ENCODE data around the gene TNNT2.

TNNT2 gene

GRCh38 chr1:201354901-201355295, 22.6 kb downstream of the TNNT2 start:
- DNase-seq: no peak

GRCh38 chr1:201354151-201354900, 23.2 kb downstream of the TNNT2 start:
- no peak for DNase-seq

GRCh38 chr1:201353186-201353940, 24.1 kb downstream of the TNNT2 start:
- DNase-seq: no peak

- no peak for DNase-seq
These were observed 25.9 kb downstream of the TNNT2 start for GRCh38 chr1:201351617-201352016.

GRCh38 chr1:201350884-201351283, 26.6 kb downstream of the TNNT2 start:
- DNase-seq: no peak

- no peak for DNase-seq
These were observed 27.1 kb downstream of the TNNT2 start for GRCh38 chr1:201350361-201350725.

GRCh38 chr1:201349092-201349491, 28.4 kb downstream of the TNNT2 start:
- DNase-seq: no peak

- DNase-seq: no peak
These were observed 29.3 kb downstream of the TNNT2 start for GRCh38 chr1:201348211-201348566.

GRCh38 chr1:201347498-201348210, 29.8 kb downstream of the TNNT2 start:
- DNase-seq: no peak

GRCh38 chr1:201346987-201347386, 30.5 kb downstream of the TNNT2 start:
- DNase-seq: no peak

GRCh38 chr1:201346337-201346939, 31.0 kb downstream of the TNNT2 start:
- no peak for DNase-seq

- no peak for DNase-seq
These were observed 32.5 kb downstream of the TNNT2 start for GRCh38 chr1:201345081-201345355.

GRCh38 chr1:201344206-201345080, 33.0 kb downstream of the TNNT2 start:
- DNase-seq: no peak

- DNase-seq: no peak
These were observed 36.1 kb downstream of the TNNT2 start for GRCh38 chr1:201341377-201341776.

- no peak for DNase-seq
These were observed 40.6 kb downstream of the TNNT2 start for GRCh38 chr1:201336711-201337450.

GRCh38 chr1:201335901-201336300, 41.6 kb downstream of the TNNT2 start:
- no peak for DNase-seq

GRCh38 chr1:201335174-201335870, 42.2 kb downstream of the TNNT2 start:
- DNase-seq: no peak

- no peak for DNase-seq
These were observed 42.9 kb downstream of the TNNT2 start for GRCh38 chr1:201334325-201335173.

- DNase-seq: no peak
These were observed 44.7 kb downstream of the TNNT2 start for GRCh38 chr1:201332616-201333335.

GRCh38 chr1:201332021-201332420, 45.5 kb downstream of the TNNT2 start:
- DNase-seq: no peak

All from CD4-positive, alpha-beta T cell treated with Interleukin-10 for 1 hour (primary cell).